Measurements from ENCODE around the gene PTPRK. TPM values are rescaled to one million over a fixed set of nuclear protein-coding genes. Genes with fewer than 3 reads are reported as not detected.

Gene PTPRK
- total RNA-seq, 1 donor from 2014 or later: 50.3 TPM

- Mint-ChIP-seq H3K36me3 (ENCODE audit: unreplicated experiment) (no peaks in the 10 kb centered on the region), H3K4me1 (ENCODE audit: low read depth, unreplicated experiment) (peaks cover 3% of the 10 kb centered on the region), H3K27me3 (ENCODE audit: unreplicated experiment) (no peaks in the 10 kb centered on the region), H3K27ac (ENCODE audit: unreplicated experiment) (no peak overlapping the region), H3K4me3 (ENCODE audit: unreplicated experiment) (no peak overlapping the region), H3K9me3 (ENCODE audit: unreplicated experiment) (peaks cover 2% of the 10 kb centered on the region)
- no peak for DNase-seq
- no peak for TF ChIP-seq CTCF (IDR thresholded peaks at IDR 0.05; ENCODE audit: partially characterized antibody, unreplicated experiment)
Observed at GRCh38 chr6:128388380-128388779, 132.0 kb downstream of the PTPRK start.

- Mint-ChIP-seq H3K27ac (ENCODE audit: unreplicated experiment) (no peak overlapping the region), H3K4me1 (ENCODE audit: low read depth, unreplicated experiment) (no peaks in the 10 kb centered on the region), H3K4me3 (ENCODE audit: unreplicated experiment) (no peak overlapping the region), H3K36me3 (ENCODE audit: unreplicated experiment) (peaks cover 15% of the 10 kb centered on the region), H3K27me3 (ENCODE audit: unreplicated experiment) (peaks cover 2% of the 10 kb centered on the region), H3K9me3 (ENCODE audit: unreplicated experiment) (peaks cover 10% of the 10 kb centered on the region)
- DNase-seq: no peak
- no peak for TF ChIP-seq CTCF (IDR thresholded peaks at IDR 0.05; ENCODE audit: partially characterized antibody, unreplicated experiment)
Observed at GRCh38 chr6:128380891-128381290, 139.5 kb downstream of the PTPRK start.

GRCh38 chr6:128379577-128379976 is 140.8 kb downstream of the PTPRK start:
- TF ChIP-seq CTCF (IDR thresholded peaks at IDR 0.05; ENCODE audit: partially characterized antibody, unreplicated experiment): no peak
- Mint-ChIP-seq H3K4me1 (ENCODE audit: low read depth, unreplicated experiment) (no peaks in the 10 kb centered on the region), H3K27ac (ENCODE audit: unreplicated experiment) (no peak overlapping the region), H3K9me3 (ENCODE audit: unreplicated experiment) (peaks cover 16% of the 10 kb centered on the region), H3K27me3 (ENCODE audit: unreplicated experiment) (peaks cover 2% of the 10 kb centered on the region), H3K4me3 (ENCODE audit: unreplicated experiment) (no peak overlapping the region), H3K36me3 (ENCODE audit: unreplicated experiment) (peaks cover 27% of the 10 kb centered on the region)
- DNase-seq: no peak

GRCh38 chr6:128376952-128377503 is 143.4 kb downstream of the PTPRK start:
- H3K36me3 Mint-ChIP-seq (ENCODE audit: unreplicated experiment): peaks cover 31% of the 10 kb centered on the region
- no peak for TF ChIP-seq CTCF (IDR thresholded peaks at IDR 0.05; ENCODE audit: partially characterized antibody, unreplicated experiment)
- H3K9me3 Mint-ChIP-seq (ENCODE audit: unreplicated experiment): peaks cover 18% of the 10 kb centered on the region
- no peaks in the 10 kb centered on the region for H3K4me1 Mint-ChIP-seq (ENCODE audit: low read depth, unreplicated experiment)
- DNase-seq: no peak
- no peak overlapping the region for H3K4me3 Mint-ChIP-seq (ENCODE audit: unreplicated experiment)
- no peak overlapping the region for H3K27ac Mint-ChIP-seq (ENCODE audit: unreplicated experiment)
- peaks cover 2% of the 10 kb centered on the region for H3K27me3 Mint-ChIP-seq (ENCODE audit: unreplicated experiment)

GRCh38 chr6:128371136-128371535 is 149.3 kb downstream of the PTPRK start:
- Mint-ChIP-seq H3K4me3 (ENCODE audit: unreplicated experiment) (no peak overlapping the region), H3K36me3 (ENCODE audit: unreplicated experiment) (peaks cover 18% of the 10 kb centered on the region), H3K4me1 (ENCODE audit: low read depth, unreplicated experiment) (no peaks in the 10 kb centered on the region), H3K27me3 (ENCODE audit: unreplicated experiment) (no peaks in the 10 kb centered on the region), H3K9me3 (ENCODE audit: unreplicated experiment) (peaks cover 9% of the 10 kb centered on the region), H3K27ac (ENCODE audit: unreplicated experiment) (no peak overlapping the region)
- TF ChIP-seq CTCF (IDR thresholded peaks at IDR 0.05; ENCODE audit: partially characterized antibody, unreplicated experiment): no peak
- no peak for DNase-seq

Measured in glutamatergic neuron (in vitro differentiated cells).